WTC11 (cell line): ENCODE results near the gene C5orf63. TPM values are rescaled to one million over a fixed set of nuclear protein-coding genes. Genes with fewer than 3 reads are reported as not detected.

Experiments used
- ATAC-seq: fragments of 200-7000 bp; cut with Tn5 transposase; 2 replicates; pipeline ENCODE4 v1.10.0; 2021; ENCODE audit warnings: mild to moderate bottlenecking, moderate library complexity
- CTCF ChIA-PET: fragments of 300-600 bp; sonication (Branson Sonifier 250); formaldehyde crosslinking; loops from one replicate; lab custom pipeline; 2021; ENCODE audit warnings: antibody characterized with exemption; lab: Charles Lee
- POLR2A ChIA-PET: fragments of 350-600 bp; sonication (Branson Sonifier 250); formaldehyde crosslinking; loops from one replicate; lab custom pipeline; 2021; ENCODE audit warnings: antibody characterized with exemption; lab: Charles Lee
- DNase-seq: peaks from one replicate; pipeline ENCODE4 v3.0.0; 2021; ENCODE audit warnings: low spot score
- H3K27ac Mint-ChIP-seq: 2 replicates; pipeline ENCODE4 v1.8.0; 2021; ENCODE audit warnings: mixed read lengths
- H3K27me3 Mint-ChIP-seq: 2 replicates; pipeline ENCODE4 v1.8.0; 2021; ENCODE audit warnings: low read depth, mild to moderate bottlenecking, moderate library complexity, mixed read lengths
- H3K36me3 Mint-ChIP-seq: 2 replicates; pipeline ENCODE4 v1.8.0; 2021; ENCODE audit warnings: mixed read lengths
- H3K4me1 Mint-ChIP-seq: 2 replicates; pipeline ENCODE4 v1.8.0; 2022; ENCODE audit warnings: mixed read lengths
- H3K4me3 Mint-ChIP-seq: 2 replicates; pipeline ENCODE4 v1.8.0; 2021; ENCODE audit warnings: mild to moderate bottlenecking, moderate library complexity, mixed read lengths
- H3K9me3 Mint-ChIP-seq: 2 replicates; pipeline ENCODE4 v1.8.0; 2021; ENCODE audit warnings: mixed read lengths
- ATF6 ChIP-seq: sonication (generic); formaldehyde crosslinking; IDR thresholded peaks from 2 replicates; pipeline ENCODE4 v1.8.1; 2023; ENCODE audit warnings: mild to moderate bottlenecking, missing genetic modification reagents
- CDX4 ChIP-seq: fragments of 250-450 bp; sonication (Bioruptor Pico); IDR thresholded peaks from 2 replicates; pipeline ENCODE4 v1.9.0; 2021; ENCODE audit warnings: moderate library complexity, mild to moderate bottlenecking, inconsistent platforms, borderline replicate concordance
- FOXK1 ChIP-seq: sonication (generic); formaldehyde crosslinking; IDR thresholded peaks from 2 replicates; pipeline ENCODE4 v1.8.0; 2022; ENCODE audit warnings: mild to moderate bottlenecking, moderate library complexity, missing genetic modification reagents
- GABPB1 ChIP-seq: sonication (generic); formaldehyde crosslinking; IDR thresholded peaks from 2 replicates; pipeline ENCODE4 v1.8.1; 2023; ENCODE audit warnings: mild to moderate bottlenecking, missing genetic modification reagents
- NR1H2 ChIP-seq: sonication (generic); formaldehyde crosslinking; IDR thresholded peaks from 2 replicates; pipeline ENCODE4 v1.9.0; 2021; ENCODE audit warnings: mild to moderate bottlenecking, moderate library complexity, missing genetic modification reagents
- NR3C1 ChIP-seq: sonication (generic); formaldehyde crosslinking; conservative IDR thresholded peaks from 2 replicates; pipeline ENCODE4 v1.8.1; 2023; ENCODE audit warnings: low read depth, mild to moderate bottlenecking, missing genetic modification reagents
- OVOL2 ChIP-seq: fragments of 250-450 bp; sonication (Bioruptor Pico); IDR thresholded peaks from 2 replicates; pipeline ENCODE4 v1.9.0; 2021; ENCODE audit warnings: mild to moderate bottlenecking, borderline replicate concordance
- PRDM15 ChIP-seq: sonication (generic); formaldehyde crosslinking; IDR thresholded peaks from 2 replicates; pipeline ENCODE4 v1.8.0; 2022; ENCODE audit warnings: missing genetic modification reagents
- RELA ChIP-seq: sonication (generic); formaldehyde crosslinking; IDR thresholded peaks from 2 replicates; pipeline ENCODE4 v1.8.1; 2022; ENCODE audit warnings: missing genetic modification reagents, mild to moderate bottlenecking, borderline replicate concordance
- SMAD3 ChIP-seq: sonication (generic); formaldehyde crosslinking; IDR thresholded peaks from 2 replicates; pipeline ENCODE4 v1.8.0; 2022; ENCODE audit warnings: missing genetic modification reagents, mild to moderate bottlenecking, borderline replicate concordance
- TCF7 ChIP-seq: sonication (generic); formaldehyde crosslinking; IDR thresholded peaks from 2 replicates; pipeline ENCODE4 v1.8.0; 2022; ENCODE audit warnings: mild to moderate bottlenecking, low read depth, missing genetic modification reagents, moderate library complexity
- ZNF219 ChIP-seq: sonication (generic); formaldehyde crosslinking; IDR thresholded peaks from 2 replicates; pipeline ENCODE4 v1.8.0; 2023; ENCODE audit warnings: missing genetic modification reagents, mild to moderate bottlenecking, borderline replicate concordance
- ZNF263 ChIP-seq: sonication (generic); formaldehyde crosslinking; IDR thresholded peaks from 2 replicates; pipeline ENCODE4 v1.8.1; 2022; ENCODE audit warnings: low read depth, mild to moderate bottlenecking, moderate library complexity, missing genetic modification reagents
- ZNF416 ChIP-seq: fragments of 250-450 bp; sonication (Bioruptor Pico); IDR thresholded peaks from 2 replicates; pipeline ENCODE4 v1.9.0; 2021; ENCODE audit warnings: mild to moderate bottlenecking, inconsistent platforms
- ZNF423 ChIP-seq: fragments of 250-450 bp; sonication (Bioruptor Pico); IDR thresholded peaks from 2 replicates; pipeline ENCODE4 v2.1.2; 2022; ENCODE audit warnings: mild to moderate bottlenecking, moderate library complexity
- total RNA-seq: library from RNA; stranded (reverse); gene quantifications from 3 replicates; pipeline ENCODE4 v1.2.3, GENCODE V29; 2021
- TF ChIP-seq, protein P1 (sequence below): sonication (generic); formaldehyde crosslinking; IDR thresholded peaks from 2 replicates; pipeline ENCODE4 v1.8.0; 2022; ENCODE audit warnings: mild to moderate bottlenecking, missing genetic modification reagents
- TF ChIP-seq, protein P2 (sequence below): sonication (generic); formaldehyde crosslinking; IDR thresholded peaks from 2 replicates; pipeline ENCODE4 v1.8.1; 2023; ENCODE audit warnings: mild to moderate bottlenecking, missing genetic modification reagents, moderate library complexity
- TF ChIP-seq, protein P3 (sequence below): fragments of 250-450 bp; sonication (Bioruptor Pico); IDR thresholded peaks from 2 replicates; pipeline ENCODE4 v1.9.0; 2021; ENCODE audit warnings: mild to moderate bottlenecking
- TF ChIP-seq, protein P4 (sequence below): sonication (generic); formaldehyde crosslinking; conservative IDR thresholded peaks from 2 replicates; pipeline ENCODE4 v1.8.1; 2023; ENCODE audit warnings: mild to moderate bottlenecking, low read depth, missing genetic modification reagents, moderate library complexity
- TF ChIP-seq, protein P5 (sequence below): sonication (generic); formaldehyde crosslinking; IDR thresholded peaks from 2 replicates; pipeline ENCODE4 v1.8.1; 2022; ENCODE audit warnings: mild to moderate bottlenecking, missing genetic modification reagents, moderate library complexity, borderline replicate concordance
- TF ChIP-seq, protein P6 (sequence below): sonication (generic); formaldehyde crosslinking; IDR thresholded peaks from 2 replicates; pipeline ENCODE4 v1.8.0; 2022; ENCODE audit warnings: mild to moderate bottlenecking, missing genetic modification reagents

C5orf63 gene
- total RNA-seq, 1 experiment from 2014 or later: 3.1 TPM

GRCh38 chr5:127031147-127031862 is 42.0 kb downstream of the C5orf63 start:
- peak; percentile 4 for ATAC-seq
- POLR2A ChIA-PET: interaction anchor here (0.9 to 1.6 kb wide), 3 partner anchors 199 to 476 kb away, joined by 3 to 7 read pairs (median 3); no protein-coding TSS in a partner anchor
- H3K27ac Mint-ChIP-seq: peak overlapping the region; percentile 57; the same call in 1 of the 2 replicates
- TF ChIP-seq, protein P1, sequence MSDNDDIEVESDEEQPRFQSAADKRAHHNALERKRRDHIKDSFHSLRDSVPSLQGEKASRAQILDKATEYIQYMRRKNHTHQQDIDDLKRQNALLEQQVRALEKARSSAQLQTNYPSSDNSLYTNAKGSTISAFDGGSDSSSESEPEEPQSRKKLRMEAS (CRISPR knock-in tag): peak; percentile 82
- TF ChIP-seq, protein P2, sequence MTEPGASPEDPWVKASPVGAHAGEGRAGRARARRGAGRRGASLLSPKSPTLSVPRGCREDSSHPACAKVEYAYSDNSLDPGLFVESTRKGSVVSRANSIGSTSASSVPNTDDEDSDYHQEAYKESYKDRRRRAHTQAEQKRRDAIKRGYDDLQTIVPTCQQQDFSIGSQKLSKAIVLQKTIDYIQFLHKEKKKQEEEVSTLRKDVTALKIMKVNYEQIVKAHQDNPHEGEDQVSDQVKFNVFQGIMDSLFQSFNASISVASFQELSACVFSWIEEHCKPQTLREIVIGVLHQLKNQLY (CRISPR knock-in tag): 0 out of 2 replicates have a peak, but pooled peaks have one; percentile 34
- TF ChIP-seq TCF7 (CRISPR knock-in tag) (no peak), ZNF263 (no peak), NR1H2 (no peak), GABPB1 (no peak), RELA (no peak), CDX4 (CRISPR knock-in tag) (no peak), PRDM15 (CRISPR knock-in tag) (no peak), ZNF423 (peak; percentile 38; the same call in 1 of the 2 replicates), FOXK1 (no peak), SMAD3 (CRISPR knock-in tag) (no peak), OVOL2 (CRISPR knock-in tag) (no peak), ATF6 (CRISPR knock-in tag) (no peak), ZNF219 (CRISPR knock-in tag) (no peak), NR3C1 (CRISPR knock-in tag) (no peak), ZNF416 (CRISPR knock-in tag) (no peak)
- TF ChIP-seq, protein P3, sequence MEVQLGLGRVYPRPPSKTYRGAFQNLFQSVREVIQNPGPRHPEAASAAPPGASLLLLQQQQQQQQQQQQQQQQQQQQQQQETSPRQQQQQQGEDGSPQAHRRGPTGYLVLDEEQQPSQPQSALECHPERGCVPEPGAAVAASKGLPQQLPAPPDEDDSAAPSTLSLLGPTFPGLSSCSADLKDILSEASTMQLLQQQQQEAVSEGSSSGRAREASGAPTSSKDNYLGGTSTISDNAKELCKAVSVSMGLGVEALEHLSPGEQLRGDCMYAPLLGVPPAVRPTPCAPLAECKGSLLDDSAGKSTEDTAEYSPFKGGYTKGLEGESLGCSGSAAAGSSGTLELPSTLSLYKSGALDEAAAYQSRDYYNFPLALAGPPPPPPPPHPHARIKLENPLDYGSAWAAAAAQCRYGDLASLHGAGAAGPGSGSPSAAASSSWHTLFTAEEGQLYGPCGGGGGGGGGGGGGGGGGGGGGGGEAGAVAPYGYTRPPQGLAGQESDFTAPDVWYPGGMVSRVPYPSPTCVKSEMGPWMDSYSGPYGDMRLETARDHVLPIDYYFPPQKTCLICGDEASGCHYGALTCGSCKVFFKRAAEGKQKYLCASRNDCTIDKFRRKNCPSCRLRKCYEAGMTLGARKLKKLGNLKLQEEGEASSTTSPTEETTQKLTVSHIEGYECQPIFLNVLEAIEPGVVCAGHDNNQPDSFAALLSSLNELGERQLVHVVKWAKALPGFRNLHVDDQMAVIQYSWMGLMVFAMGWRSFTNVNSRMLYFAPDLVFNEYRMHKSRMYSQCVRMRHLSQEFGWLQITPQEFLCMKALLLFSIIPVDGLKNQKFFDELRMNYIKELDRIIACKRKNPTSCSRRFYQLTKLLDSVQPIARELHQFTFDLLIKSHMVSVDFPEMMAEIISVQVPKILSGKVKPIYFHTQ: no peak
- TF ChIP-seq, protein P4, sequence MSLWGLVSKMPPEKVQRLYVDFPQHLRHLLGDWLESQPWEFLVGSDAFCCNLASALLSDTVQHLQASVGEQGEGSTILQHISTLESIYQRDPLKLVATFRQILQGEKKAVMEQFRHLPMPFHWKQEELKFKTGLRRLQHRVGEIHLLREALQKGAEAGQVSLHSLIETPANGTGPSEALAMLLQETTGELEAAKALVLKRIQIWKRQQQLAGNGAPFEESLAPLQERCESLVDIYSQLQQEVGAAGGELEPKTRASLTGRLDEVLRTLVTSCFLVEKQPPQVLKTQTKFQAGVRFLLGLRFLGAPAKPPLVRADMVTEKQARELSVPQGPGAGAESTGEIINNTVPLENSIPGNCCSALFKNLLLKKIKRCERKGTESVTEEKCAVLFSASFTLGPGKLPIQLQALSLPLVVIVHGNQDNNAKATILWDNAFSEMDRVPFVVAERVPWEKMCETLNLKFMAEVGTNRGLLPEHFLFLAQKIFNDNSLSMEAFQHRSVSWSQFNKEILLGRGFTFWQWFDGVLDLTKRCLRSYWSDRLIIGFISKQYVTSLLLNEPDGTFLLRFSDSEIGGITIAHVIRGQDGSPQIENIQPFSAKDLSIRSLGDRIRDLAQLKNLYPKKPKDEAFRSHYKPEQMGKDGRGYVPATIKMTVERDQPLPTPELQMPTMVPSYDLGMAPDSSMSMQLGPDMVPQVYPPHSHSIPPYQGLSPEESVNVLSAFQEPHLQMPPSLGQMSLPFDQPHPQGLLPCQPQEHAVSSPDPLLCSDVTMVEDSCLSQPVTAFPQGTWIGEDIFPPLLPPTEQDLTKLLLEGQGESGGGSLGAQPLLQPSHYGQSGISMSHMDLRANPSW (CRISPR knock-in tag): no peak
- TF ChIP-seq, protein P5, sequence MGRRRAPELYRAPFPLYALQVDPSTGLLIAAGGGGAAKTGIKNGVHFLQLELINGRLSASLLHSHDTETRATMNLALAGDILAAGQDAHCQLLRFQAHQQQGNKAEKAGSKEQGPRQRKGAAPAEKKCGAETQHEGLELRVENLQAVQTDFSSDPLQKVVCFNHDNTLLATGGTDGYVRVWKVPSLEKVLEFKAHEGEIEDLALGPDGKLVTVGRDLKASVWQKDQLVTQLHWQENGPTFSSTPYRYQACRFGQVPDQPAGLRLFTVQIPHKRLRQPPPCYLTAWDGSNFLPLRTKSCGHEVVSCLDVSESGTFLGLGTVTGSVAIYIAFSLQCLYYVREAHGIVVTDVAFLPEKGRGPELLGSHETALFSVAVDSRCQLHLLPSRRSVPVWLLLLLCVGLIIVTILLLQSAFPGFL: no peak
- TF ChIP-seq, protein P6, sequence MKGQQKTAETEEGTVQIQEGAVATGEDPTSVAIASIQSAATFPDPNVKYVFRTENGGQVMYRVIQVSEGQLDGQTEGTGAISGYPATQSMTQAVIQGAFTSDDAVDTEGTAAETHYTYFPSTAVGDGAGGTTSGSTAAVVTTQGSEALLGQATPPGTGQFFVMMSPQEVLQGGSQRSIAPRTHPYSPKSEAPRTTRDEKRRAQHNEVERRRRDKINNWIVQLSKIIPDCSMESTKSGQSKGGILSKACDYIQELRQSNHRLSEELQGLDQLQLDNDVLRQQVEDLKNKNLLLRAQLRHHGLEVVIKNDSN (CRISPR knock-in tag): peak; percentile 30; the same call in 1 of the 2 replicates

More at GRCh38 chr5:127031147-127031862, 42.0 kb downstream of the C5orf63 start:
- Mint-ChIP-seq H3K4me3 (peak overlapping the region; percentile 81), H3K4me1 (peaks cover 36% of the 10 kb centered on the region), H3K27me3 (peaks cover 38% of the 10 kb centered on the region), H3K9me3 (0 out of 2 replicates have a peak, but pooled peaks cover 4% of the 10 kb centered on the region), H3K36me3 (no peaks in the 10 kb centered on the region)
- DNase-seq: peak; percentile 28
- CTCF ChIA-PET: interaction anchor here (0.6 to 1.3 kb wide), 6 partner anchors 9 to 266 kb away, joined by 3 to 4 read pairs (median 3); no protein-coding TSS in a partner anchor
